ENCODE results near the gene JMJD6.
"Not testable (repeated sequence)": the region's sequence is repeated elsewhere in the genome, so short reads cannot be mapped to it uniquely, and the experiment has no call there.

DNA sequence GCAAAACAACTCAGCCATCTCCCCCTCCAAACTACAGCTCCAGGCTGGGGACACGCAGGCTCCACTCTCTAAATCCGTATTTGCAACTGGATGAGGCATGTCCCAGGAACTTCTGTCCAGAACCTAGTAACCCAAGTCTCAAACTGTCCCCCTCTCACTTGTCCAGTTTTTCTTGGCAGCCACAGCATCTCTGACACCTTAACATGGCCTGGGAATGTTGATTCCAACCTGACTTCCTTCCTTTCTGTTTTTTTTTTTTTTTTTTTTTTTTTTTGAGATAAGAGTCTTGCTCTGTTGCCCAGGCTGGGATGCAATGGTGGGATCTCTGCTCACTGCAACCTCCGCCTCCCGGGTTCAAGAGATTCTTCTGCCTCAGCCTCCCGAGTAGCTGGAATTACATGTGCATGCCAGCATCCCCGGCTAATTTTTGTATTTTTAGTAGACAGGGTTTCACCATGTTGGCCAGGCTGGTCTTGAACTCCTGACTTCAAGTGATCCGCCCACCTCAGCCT is 27.9 kb downstream of the JMJD6 start:
- TF ChIP-seq, protein P1, sequence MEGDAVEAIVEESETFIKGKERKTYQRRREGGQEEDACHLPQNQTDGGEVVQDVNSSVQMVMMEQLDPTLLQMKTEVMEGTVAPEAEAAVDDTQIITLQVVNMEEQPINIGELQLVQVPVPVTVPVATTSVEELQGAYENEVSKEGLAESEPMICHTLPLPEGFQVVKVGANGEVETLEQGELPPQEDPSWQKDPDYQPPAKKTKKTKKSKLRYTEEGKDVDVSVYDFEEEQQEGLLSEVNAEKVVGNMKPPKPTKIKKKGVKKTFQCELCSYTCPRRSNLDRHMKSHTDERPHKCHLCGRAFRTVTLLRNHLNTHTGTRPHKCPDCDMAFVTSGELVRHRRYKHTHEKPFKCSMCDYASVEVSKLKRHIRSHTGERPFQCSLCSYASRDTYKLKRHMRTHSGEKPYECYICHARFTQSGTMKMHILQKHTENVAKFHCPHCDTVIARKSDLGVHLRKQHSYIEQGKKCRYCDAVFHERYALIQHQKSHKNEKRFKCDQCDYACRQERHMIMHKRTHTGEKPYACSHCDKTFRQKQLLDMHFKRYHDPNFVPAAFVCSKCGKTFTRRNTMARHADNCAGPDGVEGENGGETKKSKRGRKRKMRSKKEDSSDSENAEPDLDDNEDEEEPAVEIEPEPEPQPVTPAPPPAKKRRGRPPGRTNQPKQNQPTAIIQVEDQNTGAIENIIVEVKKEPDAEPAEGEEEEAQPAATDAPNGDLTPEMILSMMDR (IDR thresholded peaks at IDR 0.05) = not testable (repeated sequence)
- TF ChIP-seq, protein P2, sequence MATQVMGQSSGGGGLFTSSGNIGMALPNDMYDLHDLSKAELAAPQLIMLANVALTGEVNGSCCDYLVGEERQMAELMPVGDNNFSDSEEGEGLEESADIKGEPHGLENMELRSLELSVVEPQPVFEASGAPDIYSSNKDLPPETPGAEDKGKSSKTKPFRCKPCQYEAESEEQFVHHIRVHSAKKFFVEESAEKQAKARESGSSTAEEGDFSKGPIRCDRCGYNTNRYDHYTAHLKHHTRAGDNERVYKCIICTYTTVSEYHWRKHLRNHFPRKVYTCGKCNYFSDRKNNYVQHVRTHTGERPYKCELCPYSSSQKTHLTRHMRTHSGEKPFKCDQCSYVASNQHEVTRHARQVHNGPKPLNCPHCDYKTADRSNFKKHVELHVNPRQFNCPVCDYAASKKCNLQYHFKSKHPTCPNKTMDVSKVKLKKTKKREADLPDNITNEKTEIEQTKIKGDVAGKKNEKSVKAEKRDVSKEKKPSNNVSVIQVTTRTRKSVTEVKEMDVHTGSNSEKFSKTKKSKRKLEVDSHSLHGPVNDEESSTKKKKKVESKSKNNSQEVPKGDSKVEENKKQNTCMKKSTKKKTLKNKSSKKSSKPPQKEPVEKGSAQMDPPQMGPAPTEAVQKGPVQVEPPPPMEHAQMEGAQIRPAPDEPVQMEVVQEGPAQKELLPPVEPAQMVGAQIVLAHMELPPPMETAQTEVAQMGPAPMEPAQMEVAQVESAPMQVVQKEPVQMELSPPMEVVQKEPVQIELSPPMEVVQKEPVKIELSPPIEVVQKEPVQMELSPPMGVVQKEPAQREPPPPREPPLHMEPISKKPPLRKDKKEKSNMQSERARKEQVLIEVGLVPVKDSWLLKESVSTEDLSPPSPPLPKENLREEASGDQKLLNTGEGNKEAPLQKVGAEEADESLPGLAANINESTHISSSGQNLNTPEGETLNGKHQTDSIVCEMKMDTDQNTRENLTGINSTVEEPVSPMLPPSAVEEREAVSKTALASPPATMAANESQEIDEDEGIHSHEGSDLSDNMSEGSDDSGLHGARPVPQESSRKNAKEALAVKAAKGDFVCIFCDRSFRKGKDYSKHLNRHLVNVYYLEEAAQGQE (IDR thresholded peaks at IDR 0.05; ENCODE audit: insufficient read depth in 1 of 2, low read depth in 2 of 2, low read length in 1 of 2) = not testable (repeated sequence)
